ENCODE results near the gene CHCT1.

The CHCT1 gene

DNA sequence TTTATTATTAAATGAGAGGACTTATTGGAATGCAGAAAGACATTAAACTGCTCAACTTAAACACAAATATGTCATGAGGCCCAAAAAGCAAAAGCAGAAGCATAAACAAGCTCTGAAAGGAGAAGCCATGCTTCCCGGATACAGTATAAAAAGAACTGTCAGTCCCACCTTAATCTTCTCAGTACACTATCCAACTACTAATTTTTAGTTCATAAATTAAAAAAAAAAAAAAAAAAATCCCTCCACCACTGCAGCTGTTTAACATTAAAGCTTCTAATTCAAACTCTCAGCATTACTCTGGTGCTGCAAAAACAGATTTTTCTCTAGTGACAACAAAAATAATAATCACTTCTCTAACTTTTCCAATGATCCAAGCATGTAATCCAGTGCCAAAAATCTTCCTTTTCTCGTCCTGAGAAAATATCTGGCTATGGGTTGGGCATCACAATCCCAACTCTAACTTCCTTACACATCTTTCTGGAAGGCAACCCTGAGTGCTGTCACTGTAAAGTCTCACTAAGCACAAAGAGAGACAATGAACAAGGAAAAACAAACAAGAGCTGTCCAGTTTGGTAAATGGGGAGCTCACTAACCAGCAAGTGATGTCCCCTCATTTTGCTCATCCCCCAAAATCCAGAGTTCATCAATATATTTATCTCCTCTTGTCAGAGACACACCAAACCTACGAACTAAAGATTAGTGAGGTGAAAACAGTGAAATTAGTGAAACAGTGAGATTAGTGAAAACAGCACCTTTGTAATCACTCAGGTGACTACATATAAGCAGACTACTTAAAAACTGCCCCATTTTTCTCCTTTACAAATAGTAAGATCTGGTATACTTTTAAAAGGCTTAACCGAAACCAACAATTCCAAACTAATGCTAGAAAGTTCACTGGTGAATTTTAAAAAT is 35.9 kb upstream of the CHCT1 start:
- no peak overlapping the region for H3K27ac ChIP-seq
- TF ChIP-seq, protein P1, sequence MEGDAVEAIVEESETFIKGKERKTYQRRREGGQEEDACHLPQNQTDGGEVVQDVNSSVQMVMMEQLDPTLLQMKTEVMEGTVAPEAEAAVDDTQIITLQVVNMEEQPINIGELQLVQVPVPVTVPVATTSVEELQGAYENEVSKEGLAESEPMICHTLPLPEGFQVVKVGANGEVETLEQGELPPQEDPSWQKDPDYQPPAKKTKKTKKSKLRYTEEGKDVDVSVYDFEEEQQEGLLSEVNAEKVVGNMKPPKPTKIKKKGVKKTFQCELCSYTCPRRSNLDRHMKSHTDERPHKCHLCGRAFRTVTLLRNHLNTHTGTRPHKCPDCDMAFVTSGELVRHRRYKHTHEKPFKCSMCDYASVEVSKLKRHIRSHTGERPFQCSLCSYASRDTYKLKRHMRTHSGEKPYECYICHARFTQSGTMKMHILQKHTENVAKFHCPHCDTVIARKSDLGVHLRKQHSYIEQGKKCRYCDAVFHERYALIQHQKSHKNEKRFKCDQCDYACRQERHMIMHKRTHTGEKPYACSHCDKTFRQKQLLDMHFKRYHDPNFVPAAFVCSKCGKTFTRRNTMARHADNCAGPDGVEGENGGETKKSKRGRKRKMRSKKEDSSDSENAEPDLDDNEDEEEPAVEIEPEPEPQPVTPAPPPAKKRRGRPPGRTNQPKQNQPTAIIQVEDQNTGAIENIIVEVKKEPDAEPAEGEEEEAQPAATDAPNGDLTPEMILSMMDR (conservative IDR thresholded peaks at IDR 0.05; ENCODE audit: low read depth): no peak
- DNase-seq (ENCODE audit: low spot score): no peak
- CTCF ChIA-PET: no interaction called here
- POLR2A ChIA-PET (ENCODE audit: low non-redundant PET): no interaction called here

DNA sequence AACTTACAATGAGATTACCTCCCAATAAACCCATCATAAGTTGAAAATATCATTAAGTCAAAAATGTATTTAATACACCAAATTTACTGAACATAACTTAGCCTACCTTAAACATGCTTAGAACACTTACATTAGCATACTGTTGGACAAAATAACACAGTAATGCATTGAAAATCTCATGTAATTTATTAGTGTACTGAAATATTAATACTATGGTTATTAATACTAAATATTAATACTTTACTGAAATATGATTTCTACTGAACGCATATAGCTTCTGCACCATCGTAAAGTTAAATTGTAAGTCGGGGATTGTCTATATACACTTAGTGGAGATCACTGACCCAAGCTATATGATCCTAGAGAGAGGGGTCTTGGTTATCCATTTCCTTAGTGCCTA is 34.6 kb upstream of the CHCT1 start:
- ChIA-PET CTCF (no interaction called here), POLR2A (ENCODE audit: low non-redundant PET) (no interaction called here)
- TF ChIP-seq, protein P1 (conservative IDR thresholded peaks at IDR 0.05; ENCODE audit: low read depth): no peak
- H3K27ac ChIP-seq: no peak overlapping the region
- no peak for DNase-seq (ENCODE audit: low spot score)

DNA sequence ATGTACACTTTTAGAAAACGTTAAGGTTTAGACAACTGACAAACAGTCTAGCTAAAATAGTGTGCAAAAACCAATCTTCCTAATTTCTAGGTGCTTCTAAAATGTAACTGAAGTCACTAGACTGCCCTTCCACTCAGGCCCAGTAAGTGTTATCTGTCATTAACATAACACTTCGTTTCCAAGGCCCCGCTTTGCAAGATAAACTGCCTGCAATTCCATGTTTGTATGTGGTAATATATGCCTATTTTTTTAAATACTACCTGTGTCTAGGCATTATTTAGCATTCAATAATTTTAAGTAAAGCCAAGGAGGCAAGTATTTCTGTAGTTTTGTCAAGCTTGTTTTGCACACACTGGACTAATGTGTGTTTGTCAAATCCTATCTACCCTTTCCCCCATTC is 33.5 kb upstream of the CHCT1 start:
- TF ChIP-seq, protein P1 (conservative IDR thresholded peaks at IDR 0.05; ENCODE audit: low read depth): no peak
- no peak overlapping the region for H3K27ac ChIP-seq
- DNase-seq (ENCODE audit: low spot score): no peak
- ChIA-PET POLR2A (ENCODE audit: low non-redundant PET) (interaction anchor here (0.6 kb wide), 1 partner anchor 16 kb away, joined by 3 read pairs; no protein-coding TSS in a partner anchor), CTCF (no interaction called here)

DNA sequence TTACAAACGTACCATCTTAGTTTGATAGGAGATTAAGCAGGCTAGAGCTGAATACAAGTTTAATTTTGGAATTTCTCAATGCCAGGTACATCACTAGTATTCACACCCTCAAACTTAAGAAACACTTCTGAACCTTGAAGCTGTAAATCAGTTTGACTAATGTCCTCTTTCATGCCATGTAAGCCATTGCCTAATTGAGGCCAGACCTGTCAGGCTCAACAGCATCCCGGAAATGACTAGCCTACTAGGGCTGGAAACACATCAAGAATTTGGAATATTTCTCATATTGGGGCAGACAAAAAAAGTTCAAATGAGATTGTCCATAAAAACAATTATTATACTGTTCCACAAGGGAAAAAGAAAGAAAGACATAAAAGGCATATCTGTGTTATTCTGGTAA is 32.1 kb upstream of the CHCT1 start:
- POLR2A ChIA-PET (ENCODE audit: low non-redundant PET): no interaction called here
- peak; percentile 68 for DNase-seq (ENCODE audit: low spot score)
- peak overlapping the region; percentile 85 for H3K27ac ChIP-seq
- CTCF ChIA-PET: interaction anchor here (0.8 kb wide), 1 partner anchor 37 kb away, joined by 3 read pairs; no protein-coding TSS in a partner anchor
- TF ChIP-seq, protein P1 (conservative IDR thresholded peaks at IDR 0.05; ENCODE audit: low read depth): no peak

DNA sequence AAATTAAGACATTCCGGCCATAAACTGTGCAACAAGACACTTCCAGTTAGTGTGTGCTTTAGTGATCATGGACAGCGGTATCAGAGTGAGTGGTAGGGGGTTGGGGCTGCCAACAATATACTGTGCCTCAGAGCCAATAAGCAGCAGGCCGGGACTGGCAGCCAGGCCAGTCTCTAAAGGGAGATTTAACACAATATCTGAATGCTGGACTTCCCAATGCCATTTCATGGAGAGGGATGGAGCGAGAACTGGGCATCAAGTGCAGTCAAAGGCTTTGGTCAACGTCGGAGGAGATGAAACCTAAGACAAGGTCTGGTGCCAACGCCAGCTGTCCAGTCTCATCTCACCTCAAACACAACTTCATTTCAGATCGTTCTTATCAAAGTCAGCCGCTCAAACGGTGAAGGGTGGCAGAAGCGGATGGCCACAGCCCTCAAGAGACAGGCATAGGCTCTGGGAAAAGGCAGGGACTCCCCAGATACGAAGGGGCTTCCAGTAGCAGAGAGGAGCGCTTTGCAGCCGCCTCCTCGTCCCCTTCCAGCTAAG is 31.3 kb upstream of the CHCT1 start:
- DNase-seq (ENCODE audit: low spot score): peak; percentile 28
- H3K27ac ChIP-seq: peak overlapping the region; percentile 97
- ChIA-PET POLR2A (ENCODE audit: low non-redundant PET) (no interaction called here), CTCF (no interaction called here)
- TF ChIP-seq, protein P1 (conservative IDR thresholded peaks at IDR 0.05; ENCODE audit: low read depth): no peak

DNA sequence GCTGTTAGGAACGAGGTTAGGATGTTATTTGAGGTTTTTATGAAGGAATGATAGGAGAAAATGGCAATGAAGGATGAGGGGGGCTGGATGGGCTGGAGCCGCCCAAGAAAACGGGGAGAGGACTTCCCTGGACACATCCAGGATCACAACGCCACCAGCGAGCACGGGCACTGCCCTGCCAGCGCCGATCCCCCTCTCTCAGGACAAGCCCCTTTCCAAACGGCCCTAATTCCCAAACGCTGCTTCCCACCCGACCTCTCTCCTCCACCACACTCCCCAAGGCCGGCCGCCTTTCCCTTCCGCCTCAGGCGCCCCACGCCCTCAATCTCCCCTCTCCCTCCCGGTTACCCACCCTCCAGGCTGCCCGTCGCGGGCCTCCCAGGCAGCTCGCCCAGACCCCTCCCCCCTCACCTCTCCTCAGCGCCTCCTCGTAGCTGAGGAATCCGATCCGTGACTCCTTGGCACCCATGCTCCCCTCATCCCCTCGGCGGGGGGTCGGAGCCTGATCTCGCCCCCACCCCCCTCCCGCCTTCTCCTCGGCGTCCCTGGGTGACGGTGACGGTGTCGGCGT is 30.7 kb upstream of the CHCT1 start:
- ChIA-PET CTCF (no interaction called here), POLR2A (ENCODE audit: low non-redundant PET) (interaction anchor here (0.7 kb wide), 1 partner anchor 435 kb away, joined by 3 read pairs; no protein-coding TSS in a partner anchor)
- peak; percentile 73 for DNase-seq (ENCODE audit: low spot score)
- H3K27ac ChIP-seq: peak overlapping the region; percentile 97
- TF ChIP-seq, protein P1 (conservative IDR thresholded peaks at IDR 0.05; ENCODE audit: low read depth): no peak

Data from RWPE1 (cell line).